Activated CD8-positive, alpha-beta T cell treated with anti-CD3 and anti-CD28 coated beads for 36 hours (primary cell): ENCODE measurements around the gene ST6GALNAC1. TPM values are rescaled to one million over a fixed set of nuclear protein-coding genes. Genes with fewer than 3 reads are reported as not detected.
"Not testable (repeated sequence)": the region's sequence is repeated elsewhere in the genome, so short reads cannot be mapped to it uniquely, and the experiment has no call there.

Experiments used
- ATAC-seq: fragments of 200-7000 bp; cut with Tn5 transposase; one replicate; pipeline ENCODE4 v1.10.0; 2021; ENCODE audit warnings: mild to moderate bottlenecking, moderate library complexity
- CTCF ChIA-PET: fragments of 350-600 bp; sonication (Branson Sonifier 250); formaldehyde crosslinking; loops from one replicate; lab custom pipeline; 2021; ENCODE audit warnings: antibody characterized with exemption; lab: Charles Lee
- POLR2A ChIA-PET: fragments of 350-600 bp; sonication (Branson Sonifier 250); formaldehyde crosslinking; loops from one replicate; lab custom pipeline; 2021; ENCODE audit warnings: antibody characterized with exemption; lab: Charles Lee
- DNase-seq: peaks from one replicate; pipeline ENCODE4 v3.0.0-alpha.2; 2020
- H3K27ac Mint-ChIP-seq: one replicate; pipeline ENCODE4 v1.8.0; 2021; ENCODE audit warnings: mild to moderate bottlenecking, mixed read lengths
- H3K27me3 Mint-ChIP-seq: one replicate; pipeline ENCODE4 v1.8.0; 2021; ENCODE audit warnings: mixed read lengths
- H3K36me3 Mint-ChIP-seq: one replicate; pipeline ENCODE4 v1.8.0; 2021; ENCODE audit warnings: low read depth, mixed read lengths
- H3K4me1 Mint-ChIP-seq: one replicate; pipeline ENCODE4 v1.8.0; 2021; ENCODE audit warnings: low read depth, mixed read lengths
- H3K4me3 Mint-ChIP-seq: one replicate; pipeline ENCODE4 v1.8.0; 2021; ENCODE audit warnings: mild to moderate bottlenecking, moderate library complexity, mixed read lengths
- H3K9me3 Mint-ChIP-seq: one replicate; pipeline ENCODE4 v1.8.0; 2021; ENCODE audit warnings: mixed read lengths
- CTCF ChIP-seq: fragments of 200-600 bp; IDR thresholded peaks from one replicate; pipeline ENCODE4 v1.8.0; 2022; ENCODE audit warnings: antibody characterized with exemption, mild to moderate bottlenecking
- intact Hi-C: fragments of 100-400 bp; cut with micrococcal nuclease; formaldehyde crosslinking; loops from one replicate; pipeline ENCODE4 v1.10.0; 2022
- total RNA-seq, 2 experiments: library from RNA; stranded (reverse); gene quantifications; one replicate each; pipeline ENCODE4 v1.2.3, GENCODE V29; 2021

ST6GALNAC1 gene
- total RNA-seq, 2 experiments from 2014 or later = not detected

DNA sequence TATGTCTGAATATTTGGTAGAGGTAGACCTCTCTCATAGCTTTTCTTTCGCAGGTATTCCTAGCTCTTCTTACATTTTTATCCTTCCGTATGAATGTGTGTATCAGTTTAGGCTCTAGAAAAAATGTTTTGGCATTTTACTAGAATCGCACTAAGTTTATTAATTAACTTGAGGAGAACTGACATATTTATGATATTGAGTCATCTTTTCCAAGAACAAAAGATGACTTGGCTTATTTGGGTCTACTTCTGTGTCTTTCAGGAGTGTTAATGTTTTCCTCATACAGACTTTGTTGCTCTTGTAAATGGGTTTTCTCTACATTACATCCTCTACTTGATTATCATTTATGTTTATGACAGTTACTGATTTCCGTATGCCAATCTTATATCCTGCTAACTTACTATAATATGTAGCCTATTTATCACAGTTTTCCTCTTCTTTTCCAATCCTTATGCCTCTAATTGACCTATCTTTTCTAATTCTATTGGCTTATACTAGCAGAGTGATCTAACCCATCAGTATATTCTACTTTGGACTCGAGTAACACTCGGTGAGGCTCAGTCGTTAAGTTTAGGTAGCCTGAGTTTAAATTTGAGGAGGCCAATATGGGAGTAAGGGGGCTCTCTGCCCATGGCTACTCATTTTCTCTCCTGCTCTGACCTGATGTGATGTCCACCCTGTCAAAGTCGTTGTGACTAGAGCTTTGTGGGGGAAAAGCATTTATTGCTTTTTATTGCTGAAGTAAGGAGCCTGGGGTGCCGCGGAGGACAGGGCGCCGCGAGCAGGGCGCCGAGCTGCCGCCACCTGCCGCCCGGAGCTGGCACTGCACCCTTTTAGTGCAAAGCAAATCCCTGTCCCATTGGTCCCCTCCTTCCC lies 20.0 kb downstream of the ST6GALNAC1 start:
- Mint-ChIP-seq H3K27ac (no peak overlapping the region), H3K9me3 (no peaks in the 10 kb centered on the region), H3K4me1 (peaks cover 7% of the 10 kb centered on the region), H3K4me3 (no peak overlapping the region), H3K36me3 (no peaks in the 10 kb centered on the region), H3K27me3 (peaks cover 1% of the 10 kb centered on the region)
- intact Hi-C loops = loop anchor here (2.0 kb wide), 1 partner anchor 101 kb away; no protein-coding TSS in a partner anchor
- peak; percentile 83 for DNase-seq
- CTCF ChIA-PET = interaction anchor here (0.6 to 6.8 kb wide), 56 partner anchors 8 to 298 kb away, joined by 3 to 104 read pairs (median 6); partner anchors contain the start of genes PRCD, ST6GALNAC1 and ST6GALNAC2
- POLR2A ChIA-PET = interaction anchor here (0.6 to 2.0 kb wide), 3 partner anchors 57 to 277 kb away, joined by 3 to 12 read pairs (median 4); no protein-coding TSS in a partner anchor
- TF ChIP-seq CTCF = peak; percentile 98
- peak; percentile 98 for ATAC-seq

- H3K27ac Mint-ChIP-seq = no peak overlapping the region
- DNase-seq (no peak), ATAC-seq (no peak)
- intact Hi-C loops = no loop called here
- TF ChIP-seq CTCF = no peak
- no peak overlapping the region for H3K4me3 Mint-ChIP-seq
- no peaks in the 10 kb centered on the region for H3K27me3 Mint-ChIP-seq
- peaks cover 5% of the 10 kb centered on the region for H3K4me1 Mint-ChIP-seq
- POLR2A ChIA-PET = no interaction called here
- CTCF ChIA-PET = interaction anchor here (0.8 to 1.0 kb wide), 4 partner anchors 59 to 250 kb away, joined by 3 to 5 read pairs (median 3); partner anchors contain the start of gene MGAT5B
- H3K9me3 Mint-ChIP-seq = no peaks in the 10 kb centered on the region
- H3K36me3 Mint-ChIP-seq = no peaks in the 10 kb centered on the region
Measured at GRCh38 chr17:76617838-76618237, 25.7 kb downstream of the ST6GALNAC1 start.

GRCh38 chr17:76614912-76615617 lies 28.5 kb downstream of the ST6GALNAC1 start:
- no peaks in the 10 kb centered on the region for H3K36me3 Mint-ChIP-seq
- H3K9me3 Mint-ChIP-seq = no peaks in the 10 kb centered on the region
- H3K27me3 Mint-ChIP-seq = no peaks in the 10 kb centered on the region
- DNase-seq (no peak), ATAC-seq (no peak)
- intact Hi-C loops = no loop called here
- POLR2A ChIA-PET = interaction anchor here (1.2 kb wide), 1 partner anchor 11 kb away, joined by 3 read pairs; no protein-coding TSS in a partner anchor
- no peak overlapping the region for H3K4me3 Mint-ChIP-seq
- no peak for TF ChIP-seq CTCF
- H3K4me1 Mint-ChIP-seq = peaks cover 5% of the 10 kb centered on the region
- CTCF ChIA-PET = interaction anchor here (1.9 to 5.8 kb wide), 2 partner anchors 9 to 66 kb away, joined by 8 to 46 read pairs; no protein-coding TSS in a partner anchor
- no peak overlapping the region for H3K27ac Mint-ChIP-seq

DNA sequence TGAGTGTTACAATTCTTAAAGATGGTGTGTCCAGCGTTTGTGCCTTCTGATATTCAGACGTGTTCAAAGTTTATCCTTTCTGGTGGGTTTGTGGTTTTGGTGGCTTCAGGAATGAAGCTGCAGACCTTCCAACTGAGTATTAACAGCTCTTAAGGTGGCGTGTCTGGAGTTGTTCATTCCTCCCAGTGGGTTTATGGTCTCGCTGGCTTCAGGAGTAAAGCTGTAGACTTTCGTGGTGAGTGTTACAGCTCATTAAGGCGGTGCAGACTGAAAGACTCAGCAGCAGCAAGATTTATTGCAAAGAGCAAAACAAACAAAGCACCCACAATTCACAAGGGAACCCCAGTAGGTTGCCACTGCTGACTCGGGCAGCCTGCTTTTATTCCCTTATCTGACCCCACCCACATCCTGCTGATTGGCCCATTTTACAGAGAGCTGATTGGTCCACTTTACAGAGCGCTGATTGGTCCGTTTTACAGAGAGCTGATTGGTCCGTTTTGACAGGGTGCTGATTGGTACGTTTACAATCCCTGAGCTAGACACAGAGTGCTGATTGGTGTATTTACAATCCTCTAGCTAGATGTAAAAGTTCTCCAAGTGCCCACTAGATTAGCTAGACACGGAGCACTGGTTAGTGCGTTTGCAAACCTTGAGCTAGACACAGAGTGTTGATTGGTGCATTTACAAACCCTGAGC lies 29.3 kb downstream of the ST6GALNAC1 start:
- H3K4me3 Mint-ChIP-seq, H3K36me3 Mint-ChIP-seq, H3K9me3 Mint-ChIP-seq, H3K27ac Mint-ChIP-seq, H3K27me3 Mint-ChIP-seq, H3K4me1 Mint-ChIP-seq, intact Hi-C loops: not testable (repeated sequence)
- CTCF ChIA-PET = interaction anchor here (1.4 to 5.8 kb wide), 3 partner anchors 10 to 91 kb away, joined by 3 to 46 read pairs (median 21); no protein-coding TSS in a partner anchor
- DNase-seq = peak; percentile 33
- ATAC-seq = peak; percentile 45
- POLR2A ChIA-PET = interaction anchor here (1.2 kb wide), 1 partner anchor 12 kb away, joined by 3 read pairs; no protein-coding TSS in a partner anchor
